HG03095 (cell line): Measurements from ENCODE around the gene KSR1.

ENCODE experiments used
- ATAC-seq: cut with Tn5 transposase; IDR thresholded peaks from one replicate; pipeline ENCODE4 v1.9.1; 2021; ENCODE audit warnings: moderate library complexity; ENCODE audit not compliant: unreplicated experiment

KSR1 gene

GRCh38 chr17:27547301-27547683 lies 91.0 kb downstream of the KSR1 start:
- ATAC-seq, result no peak

- no peak for ATAC-seq
Measured at GRCh38 chr17:27548369-27548768, 92.1 kb downstream of the KSR1 start.

GRCh38 chr17:27549251-27549893 lies 93.1 kb downstream of the KSR1 start:
- no peak for ATAC-seq

- ATAC-seq, result no peak
Measured at GRCh38 chr17:27550291-27550930, 94.2 kb downstream of the KSR1 start.

- ATAC-seq, result no peak
Measured at GRCh38 chr17:27550974-27551505, 94.8 kb downstream of the KSR1 start.

DNA sequence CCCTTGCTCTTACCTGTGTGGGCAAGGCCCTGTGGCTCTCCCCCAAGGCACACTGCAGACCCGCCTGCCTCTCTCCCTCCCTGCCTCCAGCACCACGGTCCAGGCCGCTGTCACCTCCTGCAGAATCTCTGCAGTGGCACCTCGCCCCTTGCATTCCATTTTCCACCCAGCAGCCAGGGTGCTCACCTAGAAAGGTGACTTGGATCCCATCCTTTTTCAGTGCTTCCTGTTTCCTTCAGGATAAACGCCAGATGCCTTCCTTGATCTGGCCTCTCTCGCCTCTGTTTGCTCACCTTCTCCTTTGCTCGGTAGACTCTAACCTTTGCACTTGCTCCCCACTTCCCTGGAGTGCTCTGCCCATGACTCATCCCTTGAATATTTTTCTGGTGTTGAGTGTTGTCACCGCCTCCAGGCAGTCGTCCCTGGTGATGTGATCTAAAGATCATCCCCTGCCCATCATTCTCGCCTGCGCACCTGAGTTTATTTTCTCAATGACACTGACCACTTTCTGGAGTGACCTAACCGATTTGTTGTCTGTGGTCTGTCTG lies 95.5 kb downstream of the KSR1 start:
- no peak for ATAC-seq

GRCh38 chr17:27552276-27552732 lies 96.1 kb downstream of the KSR1 start:
- ATAC-seq, result no peak

- ATAC-seq, result no peak
Measured at GRCh38 chr17:27553019-27553511, 96.8 kb downstream of the KSR1 start.

GRCh38 chr17:27554152-27554551 lies 97.9 kb downstream of the KSR1 start:
- ATAC-seq, result no peak

DNA sequence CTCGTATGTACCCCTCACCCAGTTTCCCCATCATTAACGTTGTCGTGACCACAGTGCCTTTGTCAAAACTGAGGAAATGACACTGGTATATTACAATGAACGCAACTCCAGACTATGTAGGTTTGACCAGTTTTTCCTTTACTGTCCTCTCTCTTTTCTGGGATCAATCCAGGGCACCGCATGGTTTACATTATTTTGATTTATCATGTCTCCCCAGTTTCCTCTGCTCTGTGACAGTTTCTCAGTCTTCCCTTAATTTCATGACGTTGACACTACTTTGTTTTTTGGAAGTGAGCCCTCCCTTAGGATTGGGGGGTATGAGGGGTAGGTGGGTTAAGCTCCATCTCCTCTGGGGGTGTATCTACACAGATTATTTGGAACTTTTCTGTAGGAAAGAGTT lies 98.7 kb downstream of the KSR1 start:
- ATAC-seq, result no peak

- ATAC-seq, result no peak
Measured at GRCh38 chr17:27555339-27555738, 99.1 kb downstream of the KSR1 start.

DNA sequence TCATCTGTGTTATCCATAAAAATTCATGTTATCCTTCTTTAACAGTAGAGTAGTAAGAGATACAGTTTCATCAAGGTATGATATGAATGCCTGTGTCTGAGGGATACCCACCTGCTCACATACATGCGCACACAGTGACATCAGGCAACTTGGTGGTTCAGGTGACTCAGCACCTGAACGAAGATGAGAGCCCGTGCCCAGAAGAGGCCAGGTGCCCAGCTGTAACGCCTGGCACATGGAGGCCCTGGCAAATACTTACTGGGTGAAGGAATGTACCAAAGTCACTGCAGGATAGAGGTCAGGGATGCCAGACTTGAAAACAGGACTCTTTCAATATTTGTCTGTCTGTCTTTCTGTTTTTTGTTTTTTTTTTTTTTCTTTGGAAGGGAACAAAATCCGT lies 102.1 kb downstream of the KSR1 start:
- no peak for ATAC-seq

DNA sequence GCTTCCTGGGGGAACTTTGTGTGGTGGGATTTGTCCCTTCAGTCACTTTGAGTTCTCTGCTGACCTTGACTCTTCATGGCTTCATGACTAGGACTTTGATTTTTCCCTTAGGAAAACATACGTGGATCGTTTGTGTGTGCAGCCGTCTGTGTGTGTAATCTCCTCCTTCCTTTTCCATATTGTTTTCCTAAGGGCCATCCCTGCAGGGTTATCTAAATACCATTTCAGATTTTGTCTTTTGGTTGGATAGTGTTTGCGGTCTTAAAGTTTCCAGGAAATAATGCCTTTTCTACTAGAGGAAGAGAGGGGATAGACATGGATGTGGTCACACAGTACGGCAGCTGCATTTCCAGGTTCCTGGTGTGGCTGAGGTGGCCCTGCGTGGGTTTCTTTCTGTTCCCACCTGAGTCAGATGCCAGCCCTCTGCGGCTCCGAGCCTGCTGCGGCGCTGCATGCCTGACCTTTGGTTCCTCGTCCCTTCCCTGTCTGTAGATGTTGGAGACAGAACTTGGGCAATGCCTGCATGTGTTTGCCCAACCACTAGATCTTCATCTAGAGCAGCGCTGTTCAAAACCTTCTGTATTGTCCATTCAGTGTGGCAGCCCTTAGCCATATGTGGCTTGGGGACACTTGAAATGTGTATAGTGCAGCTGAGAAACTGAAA lies 102.7 kb downstream of the KSR1 start:
- no peak for ATAC-seq

DNA sequence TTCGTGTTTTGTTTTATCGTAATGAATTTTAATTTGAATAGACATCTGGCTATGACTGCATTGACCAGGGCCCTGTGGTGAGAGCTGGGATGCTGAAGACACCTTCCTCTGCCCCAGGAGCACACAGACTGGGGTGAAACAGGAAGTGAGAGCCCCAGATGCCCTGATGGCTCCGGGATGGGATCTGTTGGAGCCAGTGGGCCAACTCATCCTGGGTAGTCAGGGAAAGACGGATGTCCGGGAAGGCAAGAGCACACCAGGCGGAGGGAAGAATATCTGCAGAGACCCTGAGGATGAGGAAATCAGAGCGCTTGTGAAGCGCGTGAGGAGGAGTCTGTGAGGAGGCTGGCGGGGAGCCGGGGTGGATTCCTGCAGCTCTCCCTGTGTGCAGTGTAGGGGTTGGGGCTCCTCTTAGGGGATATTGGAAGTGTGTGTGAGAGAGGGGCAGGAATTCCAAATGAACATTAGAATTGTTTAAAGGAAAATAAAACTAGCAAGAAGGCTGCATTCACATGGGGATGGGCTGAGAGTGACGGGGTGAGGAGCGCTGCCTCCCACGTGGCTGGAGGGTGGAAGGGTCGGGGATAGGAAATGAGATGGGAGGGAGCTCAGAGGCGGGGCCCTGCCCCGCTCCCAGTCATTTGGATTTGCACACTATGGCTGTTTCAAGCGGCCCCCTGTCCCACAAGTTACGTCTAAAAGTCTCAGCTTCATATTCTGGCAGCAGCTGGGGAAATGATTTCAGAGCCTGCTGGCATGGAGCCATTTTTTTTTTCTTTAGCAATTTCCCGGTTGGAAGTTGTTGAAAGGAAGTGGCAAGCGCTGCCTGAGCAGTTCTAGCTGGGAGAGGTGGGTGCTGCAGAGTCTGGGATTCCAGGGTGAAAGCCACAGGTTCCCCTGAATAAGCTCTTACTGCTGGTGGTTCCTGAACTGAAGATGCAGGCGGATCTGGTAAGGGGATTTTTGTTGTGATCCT lies 103.5 kb downstream of the KSR1 start:
- no peak for ATAC-seq

- no peak for ATAC-seq
Measured at GRCh38 chr17:27560668-27561067, 104.4 kb downstream of the KSR1 start.

- no peak for ATAC-seq
Measured at GRCh38 chr17:27562777-27563455, 106.7 kb downstream of the KSR1 start.

DNA sequence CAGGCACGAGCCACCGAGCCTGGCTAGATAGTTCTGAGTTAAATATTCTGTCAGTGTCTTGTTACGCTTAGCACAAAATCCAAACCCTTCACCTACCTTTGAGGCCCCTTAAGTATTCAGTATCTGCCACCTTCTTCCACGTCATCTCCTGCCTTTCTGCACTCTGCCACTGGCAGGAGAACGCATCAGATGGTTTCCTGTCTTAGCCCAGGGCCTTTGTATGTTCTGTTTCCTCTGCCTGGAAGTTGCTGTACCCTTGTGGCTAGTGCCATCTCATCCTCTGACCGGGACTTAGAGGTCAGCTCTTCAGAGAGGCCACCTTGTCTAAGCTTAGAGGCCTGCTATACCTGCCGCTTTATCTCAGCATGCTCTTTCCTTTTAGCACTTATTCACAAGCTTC lies 107.3 kb downstream of the KSR1 start:
- no peak for ATAC-seq

DNA sequence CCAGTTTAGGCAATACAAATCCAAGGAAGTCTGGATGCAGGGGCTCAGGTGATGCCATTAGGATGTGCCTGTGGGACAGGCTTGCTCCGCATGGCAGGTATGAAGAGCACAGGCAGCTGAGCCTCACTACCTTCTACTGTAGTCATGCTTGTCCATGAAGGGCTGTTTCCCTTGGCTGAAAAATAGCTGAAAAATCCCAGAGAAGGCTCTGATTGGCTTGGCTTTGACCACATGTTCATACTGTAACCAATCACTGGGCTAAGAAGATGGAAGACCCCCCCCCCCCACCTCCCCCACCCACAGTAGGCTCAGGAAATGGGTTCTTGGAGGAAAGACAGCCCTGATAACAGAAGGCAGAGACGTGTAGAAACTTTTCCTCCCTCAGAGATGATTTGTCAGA lies 108.2 kb downstream of the KSR1 start:
- ATAC-seq, result no peak

DNA sequence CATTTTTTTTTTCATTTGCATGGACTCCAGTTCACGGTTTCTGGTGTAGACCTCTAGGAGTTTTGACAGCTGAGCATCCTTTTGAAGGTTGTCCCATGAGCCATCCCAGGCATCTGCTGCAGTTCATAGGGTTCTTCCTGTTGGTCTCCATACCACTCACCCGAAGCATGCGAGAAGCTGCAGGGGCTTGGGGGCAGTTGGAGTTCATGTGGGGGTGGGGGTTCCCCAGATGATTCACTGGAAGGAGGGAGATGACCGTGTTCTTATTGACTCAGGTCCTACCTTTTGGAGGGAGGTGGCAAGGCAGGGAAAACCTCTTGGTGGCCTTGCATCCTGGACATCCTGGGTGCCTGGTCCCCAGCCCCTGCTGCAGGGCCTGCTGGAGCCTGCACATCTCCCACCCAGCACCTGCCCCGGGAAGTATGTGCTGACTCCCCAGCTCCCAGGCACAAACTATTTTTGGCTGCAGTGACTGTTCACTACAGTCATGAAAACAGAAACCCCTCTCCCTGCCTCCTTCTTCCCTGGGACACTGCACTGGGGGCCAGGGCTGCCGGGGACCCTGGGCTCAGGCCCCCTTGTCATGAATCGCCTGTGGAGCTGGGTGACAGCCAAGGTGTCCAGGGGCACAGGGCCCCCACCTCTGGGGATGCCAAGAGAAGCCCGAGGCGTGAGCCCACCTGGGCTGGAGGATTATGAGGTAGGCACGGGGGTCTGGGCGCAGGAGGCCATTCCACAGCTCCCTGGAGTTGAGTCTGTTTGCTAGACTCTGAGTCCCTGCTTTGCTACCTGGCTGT lies 109.8 kb downstream of the KSR1 start:
- no peak for ATAC-seq
